ENCODE measurements around the gene TWNK.
A peak's percentile ranks its signal among the peaks of the same experiment; 100 is the strongest.

Gene TWNK

DNA sequence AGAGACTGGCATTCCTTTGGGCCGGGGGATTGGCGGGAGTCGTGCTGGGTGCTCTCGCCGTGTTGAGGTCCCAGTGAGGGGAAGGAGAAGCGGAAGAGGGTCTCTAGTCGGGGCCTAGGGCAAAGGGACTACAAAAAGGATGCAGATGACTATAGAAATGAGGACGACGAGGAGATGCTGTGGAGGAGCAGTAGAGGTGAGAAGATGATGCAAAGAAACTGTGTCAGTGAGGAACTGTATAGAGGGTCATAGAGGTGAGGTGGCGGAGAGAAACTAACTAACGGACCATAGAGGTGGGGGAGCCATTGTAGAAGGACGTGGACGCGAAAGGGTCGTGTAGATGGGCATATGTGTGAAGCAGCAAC lies 324 bp downstream of the TWNK start:
- Histone ChIP-seq H3K36me3 (ENCODE audit: control insufficient read depth, insufficient read depth, low read length) (no peaks in the 10 kb centered on the region), H3K4me1 (ENCODE audit: control insufficient read depth, insufficient read depth, low read length) (peaks cover 17% of the 10 kb centered on the region)

DNA sequence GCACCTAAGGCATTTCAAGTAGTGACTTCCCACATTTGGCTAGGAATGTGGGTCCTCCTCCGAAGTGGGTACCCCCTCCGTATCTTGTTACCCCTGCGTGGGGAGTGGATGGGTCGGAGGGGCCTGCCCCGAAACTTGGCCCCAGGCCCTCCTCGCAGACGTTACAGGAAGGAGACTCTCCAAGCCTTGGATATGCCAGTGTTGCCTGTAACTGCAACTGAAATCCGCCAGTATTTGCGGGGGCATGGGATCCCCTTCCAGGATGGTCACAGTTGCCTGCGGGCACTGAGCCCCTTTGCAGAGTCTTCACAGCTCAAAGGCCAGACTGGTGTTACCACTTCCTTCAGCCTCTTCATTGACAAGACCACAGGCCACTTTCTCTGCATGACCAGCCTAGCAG lies 823 bp downstream of the TWNK start:
- H3K4me3 ChIP-seq (ENCODE audit: low read length), result peak overlapping the region; percentile 100
- no peaks in the 10 kb centered on the region for H3K27me3 ChIP-seq (ENCODE audit: control insufficient read depth, insufficient read depth, low read length)
- H3K4me1 ChIP-seq (ENCODE audit: control insufficient read depth, insufficient read depth, low read length), result peaks cover 17% of the 10 kb centered on the region
- H3K9ac ChIP-seq (ENCODE audit: low read length), result no peak overlapping the region
- no peaks in the 10 kb centered on the region for H3K9me3 ChIP-seq (ENCODE audit: control insufficient read depth, low read length)
- H3K36me3 ChIP-seq (ENCODE audit: control insufficient read depth, insufficient read depth, low read length), result no peaks in the 10 kb centered on the region

More for the DNA sequence above, 324 bp downstream of the TWNK start:
- Histone ChIP-seq H3K9ac (ENCODE audit: low read length) (peak overlapping the region; percentile 77), H3K27me3 (ENCODE audit: control insufficient read depth, insufficient read depth, low read length) (no peaks in the 10 kb centered on the region), H3K4me3 (ENCODE audit: low read length) (peak overlapping the region; percentile 100), H3K9me3 (ENCODE audit: control insufficient read depth, low read length) (no peaks in the 10 kb centered on the region)

DNA sequence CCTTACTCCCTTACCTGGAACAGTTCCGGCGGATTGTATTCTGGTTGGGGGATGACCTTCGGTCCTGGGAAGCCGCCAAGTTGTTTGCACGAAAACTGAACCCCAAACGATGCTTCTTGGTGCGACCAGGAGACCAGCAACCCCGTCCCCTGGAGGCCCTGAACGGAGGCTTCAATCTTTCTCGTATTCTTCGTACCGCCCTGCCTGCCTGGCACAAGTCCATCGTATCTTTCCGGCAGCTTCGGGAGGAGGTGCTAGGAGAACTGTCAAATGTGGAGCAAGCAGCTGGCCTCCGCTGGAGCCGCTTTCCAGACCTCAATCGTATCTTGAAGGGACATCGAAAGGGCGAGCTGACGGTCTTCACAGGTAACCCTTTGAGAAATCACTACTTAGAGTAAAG lies 1.7 kb downstream of the TWNK start:
- Histone ChIP-seq H3K4me3 (ENCODE audit: low read length) (no peak overlapping the region), H3K4me1 (ENCODE audit: control insufficient read depth, insufficient read depth, low read length) (peaks cover 17% of the 10 kb centered on the region), H3K27me3 (ENCODE audit: control insufficient read depth, insufficient read depth, low read length) (no peaks in the 10 kb centered on the region), H3K9ac (ENCODE audit: low read length) (no peak overlapping the region), H3K36me3 (ENCODE audit: control insufficient read depth, insufficient read depth, low read length) (no peaks in the 10 kb centered on the region), H3K9me3 (ENCODE audit: control insufficient read depth, low read length) (no peaks in the 10 kb centered on the region)

DNA sequence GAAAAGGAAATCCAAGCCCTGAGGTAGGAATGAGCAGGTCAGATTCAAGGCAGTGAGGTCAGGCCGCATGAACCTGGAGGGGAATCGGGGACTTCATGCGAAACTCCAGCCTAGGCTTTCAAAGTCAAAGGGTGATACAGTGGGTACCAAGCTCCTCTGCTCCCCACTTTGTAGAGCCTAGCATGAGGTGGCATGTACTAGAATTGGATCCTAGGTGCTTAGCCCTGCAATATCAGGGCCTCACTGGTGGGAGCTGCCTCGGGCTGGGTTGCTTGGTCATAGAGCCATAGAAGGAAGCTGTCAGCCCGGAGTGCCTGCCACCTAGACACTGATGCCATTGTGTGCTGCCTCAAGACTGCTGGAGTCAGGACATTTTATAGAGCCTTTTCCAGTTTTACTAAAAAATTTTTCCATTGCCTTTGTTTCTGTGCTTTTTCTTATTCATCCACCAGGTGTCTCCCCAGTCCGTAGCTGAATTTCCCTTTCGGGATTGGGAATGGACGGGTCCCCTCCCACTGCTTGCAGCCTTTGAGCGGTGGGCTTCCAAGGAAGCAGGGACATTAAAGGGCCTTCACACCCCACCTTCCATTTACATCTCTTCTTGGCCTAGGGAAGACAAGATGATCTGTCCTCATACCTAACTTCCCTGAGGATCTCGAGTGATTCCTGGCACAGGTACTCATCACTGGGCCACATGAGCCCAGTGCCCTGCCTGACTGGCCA lies 6.8 kb downstream of the TWNK start:
- Histone ChIP-seq H3K36me3 (ENCODE audit: control insufficient read depth, insufficient read depth, low read length) (no peaks in the 10 kb centered on the region), H3K4me1 (ENCODE audit: control insufficient read depth, insufficient read depth, low read length) (peaks cover 21% of the 10 kb centered on the region), H3K4me3 (ENCODE audit: low read length) (no peak overlapping the region), H3K9me3 (ENCODE audit: control insufficient read depth, low read length) (no peaks in the 10 kb centered on the region), H3K9ac (ENCODE audit: low read length) (no peak overlapping the region), H3K27me3 (ENCODE audit: control insufficient read depth, insufficient read depth, low read length) (no peaks in the 10 kb centered on the region)

DNA sequence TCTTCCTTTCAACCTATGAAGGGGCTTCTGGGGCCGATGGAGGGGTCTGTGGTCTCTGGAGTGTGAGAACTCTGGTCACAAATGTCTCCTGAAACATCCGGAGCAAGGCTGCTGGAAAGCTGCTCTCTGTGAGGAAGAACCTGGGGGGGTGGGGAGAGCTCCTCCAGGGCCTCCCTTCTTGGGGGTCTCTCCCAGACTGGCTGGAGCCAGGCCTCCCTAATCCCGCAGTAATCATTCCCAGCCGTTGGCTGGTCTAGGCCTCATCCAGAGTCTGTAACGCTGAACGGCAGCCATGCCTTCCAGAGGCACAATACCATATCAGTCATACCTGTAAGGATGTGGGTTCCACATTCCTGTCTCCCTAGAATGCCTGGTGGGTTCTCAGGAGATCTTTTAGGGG lies 7.8 kb downstream of the TWNK start:
- Histone ChIP-seq H3K4me1 (ENCODE audit: control insufficient read depth, insufficient read depth, low read length) (peaks cover 25% of the 10 kb centered on the region), H3K4me3 (ENCODE audit: low read length) (no peak overlapping the region), H3K9me3 (ENCODE audit: control insufficient read depth, low read length) (no peaks in the 10 kb centered on the region), H3K9ac (ENCODE audit: low read length) (no peak overlapping the region), H3K27me3 (ENCODE audit: control insufficient read depth, insufficient read depth, low read length) (no peaks in the 10 kb centered on the region), H3K36me3 (ENCODE audit: control insufficient read depth, insufficient read depth, low read length) (no peaks in the 10 kb centered on the region)

DNA sequence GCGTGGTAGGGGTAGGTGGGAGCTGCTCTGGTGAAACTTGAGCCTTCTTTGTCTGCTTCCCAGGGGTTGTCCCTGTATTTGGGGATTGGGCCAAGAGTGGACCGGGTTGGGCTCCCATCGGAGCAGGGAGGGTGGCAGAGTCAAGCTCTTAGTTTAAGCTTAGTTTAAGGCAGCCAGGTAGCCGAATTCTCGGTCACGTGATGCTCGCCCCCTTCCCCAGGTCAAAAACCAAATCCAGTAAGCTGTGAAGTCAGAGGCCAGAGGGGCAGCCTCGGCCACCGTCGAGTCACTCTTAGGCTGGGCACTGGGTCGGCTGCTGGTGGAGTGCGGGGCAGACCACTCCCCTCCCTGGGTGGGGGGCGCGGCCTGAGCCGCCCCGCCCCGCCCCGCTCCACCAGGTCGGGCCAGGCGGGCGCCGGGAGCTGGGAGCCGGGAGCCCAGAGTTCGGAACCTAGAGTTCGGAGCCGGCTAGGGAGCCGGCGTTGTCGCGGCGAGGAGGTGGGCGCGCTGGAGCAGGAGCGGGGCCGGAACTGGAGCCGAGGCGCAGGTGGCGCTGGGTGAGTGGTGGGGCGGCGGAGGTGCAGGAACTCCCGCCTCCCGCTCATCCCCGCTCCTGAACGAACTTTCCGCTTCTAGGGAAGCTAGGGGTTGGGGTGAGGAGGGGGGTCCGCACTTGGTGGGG lies 9.5 kb downstream of the TWNK start:
- H3K36me3 ChIP-seq (ENCODE audit: control insufficient read depth, insufficient read depth, low read length), result no peaks in the 10 kb centered on the region
- peak overlapping the region; percentile 56 for H3K4me3 ChIP-seq (ENCODE audit: low read length)
- no peaks in the 10 kb centered on the region for H3K9me3 ChIP-seq (ENCODE audit: control insufficient read depth, low read length)
- H3K27me3 ChIP-seq (ENCODE audit: control insufficient read depth, insufficient read depth, low read length), result no peaks in the 10 kb centered on the region
- peaks cover 37% of the 10 kb centered on the region for H3K4me1 ChIP-seq (ENCODE audit: control insufficient read depth, insufficient read depth, low read length)
- H3K9ac ChIP-seq (ENCODE audit: low read length), result peak overlapping the region; percentile 87

DNA sequence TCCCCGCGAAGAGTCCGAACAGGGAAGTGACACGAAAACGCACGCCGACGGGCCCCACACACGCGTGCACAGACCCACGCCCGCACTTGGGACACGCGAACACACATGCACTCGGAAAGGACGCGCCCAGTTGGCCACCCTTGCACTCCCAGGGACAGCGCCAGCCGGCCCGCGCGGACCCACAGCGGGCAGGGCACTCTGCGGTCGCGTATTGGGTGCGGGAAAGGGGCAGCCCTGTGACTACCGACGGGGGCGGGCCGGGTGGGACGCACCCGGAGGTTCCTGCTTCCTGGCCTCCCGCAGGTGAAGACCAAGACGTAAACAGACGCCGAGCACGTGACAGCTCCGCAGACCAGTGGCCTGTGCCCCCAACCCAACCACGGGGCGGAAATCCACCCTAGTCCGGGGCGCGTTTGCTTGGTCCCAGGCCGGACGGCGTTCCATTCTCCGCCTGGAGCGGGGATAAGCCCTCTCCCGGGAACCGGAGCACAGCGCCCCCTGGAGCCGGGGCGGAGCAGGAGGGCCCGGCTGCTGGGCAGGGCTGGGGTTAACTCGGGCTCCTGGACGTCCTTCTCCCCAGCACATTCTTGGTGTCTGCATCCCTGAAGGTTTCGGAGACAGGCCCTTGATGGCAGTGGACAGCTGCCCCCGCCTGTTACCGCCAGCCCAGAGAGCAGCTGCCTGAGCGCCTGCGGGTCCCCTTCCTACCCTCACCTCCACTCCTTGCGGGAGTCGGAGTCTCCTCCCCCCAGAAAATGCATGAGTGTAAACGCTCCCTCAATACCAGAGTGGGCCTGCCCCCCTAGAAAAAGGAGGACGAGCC lies 10.2 kb downstream of the TWNK start:
- no peaks in the 10 kb centered on the region for H3K27me3 ChIP-seq (ENCODE audit: control insufficient read depth, insufficient read depth, low read length)
- H3K4me1 ChIP-seq (ENCODE audit: control insufficient read depth, insufficient read depth, low read length), result peaks cover 45% of the 10 kb centered on the region
- peak overlapping the region; percentile 87 for H3K9ac ChIP-seq (ENCODE audit: low read length)
- peak overlapping the region; percentile 56 for H3K4me3 ChIP-seq (ENCODE audit: low read length)
- H3K36me3 ChIP-seq (ENCODE audit: control insufficient read depth, insufficient read depth, low read length), result no peaks in the 10 kb centered on the region
- no peaks in the 10 kb centered on the region for H3K9me3 ChIP-seq (ENCODE audit: control insufficient read depth, low read length)

DNA sequence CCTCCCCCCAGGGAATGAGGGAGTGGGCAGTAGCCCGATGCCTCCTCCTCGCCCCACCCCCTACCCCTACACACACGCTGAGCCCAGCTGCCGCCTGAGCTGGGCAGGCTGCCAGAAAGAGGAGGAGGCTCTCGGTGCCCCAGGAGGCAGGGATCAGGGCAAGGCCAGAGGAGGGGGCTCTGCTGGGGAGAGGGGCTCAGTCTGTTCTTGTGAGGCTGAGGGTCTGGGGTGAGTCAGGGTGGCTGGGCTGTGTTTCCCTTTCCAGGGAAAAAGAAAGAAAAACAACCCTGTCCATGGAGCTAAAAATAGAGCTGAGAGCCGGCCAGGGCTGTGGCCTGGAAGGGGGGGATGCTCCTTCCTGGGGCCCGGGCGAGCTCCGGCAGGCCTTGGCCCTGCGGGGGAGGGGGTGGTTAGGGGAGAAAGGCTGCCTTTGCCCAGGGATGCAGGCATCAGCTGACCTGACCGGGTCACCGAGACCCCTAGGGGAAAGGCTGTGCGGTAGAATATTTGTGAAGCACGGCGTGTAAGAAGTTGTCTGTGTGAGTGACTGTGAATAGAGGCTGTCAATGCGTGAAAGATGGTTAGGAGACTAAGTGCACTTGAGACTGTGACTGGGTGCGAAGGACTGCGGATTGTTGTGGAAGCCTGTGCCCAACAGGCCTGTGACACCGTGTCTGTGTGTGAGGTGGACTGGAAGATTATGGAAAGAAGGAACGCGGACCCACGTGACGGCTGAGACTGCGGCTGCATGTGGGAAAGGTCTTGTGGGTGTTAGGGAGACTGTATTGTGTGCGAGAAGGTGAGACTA lies 11.0 kb downstream of the TWNK start:
- Histone ChIP-seq H3K36me3 (ENCODE audit: control insufficient read depth, insufficient read depth, low read length) (no peaks in the 10 kb centered on the region), H3K9me3 (ENCODE audit: control insufficient read depth, low read length) (no peaks in the 10 kb centered on the region), H3K27me3 (ENCODE audit: control insufficient read depth, insufficient read depth, low read length) (no peaks in the 10 kb centered on the region), H3K4me3 (ENCODE audit: low read length) (peak overlapping the region; percentile 56), H3K4me1 (ENCODE audit: control insufficient read depth, insufficient read depth, low read length) (peaks cover 45% of the 10 kb centered on the region), H3K9ac (ENCODE audit: low read length) (peak overlapping the region; percentile 87)

DNA sequence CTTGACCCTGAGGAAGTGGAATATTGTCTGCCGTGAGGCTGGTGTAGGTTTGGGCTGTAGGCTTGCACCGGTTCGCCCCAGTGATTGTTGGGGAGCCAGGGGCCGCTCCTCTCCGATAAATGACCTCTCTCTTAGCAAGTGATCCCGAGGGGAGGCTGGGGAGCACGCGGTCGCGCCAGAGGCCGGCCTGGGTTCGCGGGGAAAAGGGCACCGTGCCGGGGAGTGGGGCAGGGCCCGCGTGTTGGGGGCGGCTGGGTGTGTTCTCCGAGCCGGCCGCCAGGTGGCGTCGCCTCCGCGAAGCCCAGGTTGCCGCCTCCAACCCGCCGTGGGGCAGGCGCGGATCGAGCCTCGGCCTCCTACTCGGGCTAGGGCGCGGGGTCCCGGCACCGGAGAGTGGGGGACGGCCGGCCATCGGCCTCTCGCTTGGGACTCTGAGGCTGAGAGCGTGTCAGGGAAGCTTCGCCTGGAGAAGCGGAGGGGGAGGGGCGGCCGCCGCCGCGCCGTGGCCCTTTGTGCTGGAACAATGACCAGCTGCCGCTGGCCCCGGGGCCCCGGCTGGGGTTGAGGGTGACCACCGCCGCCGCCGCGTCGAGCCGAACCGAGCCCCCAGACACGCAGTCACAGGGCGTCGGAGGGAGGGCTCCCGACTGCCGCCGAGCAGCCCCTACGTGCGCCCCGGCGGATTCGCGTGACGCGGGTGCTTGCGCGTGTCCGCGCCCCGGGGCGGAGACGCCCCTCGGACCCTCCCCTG lies 11.8 kb downstream of the TWNK start:
- H3K36me3 ChIP-seq (ENCODE audit: control insufficient read depth, insufficient read depth, low read length), result no peaks in the 10 kb centered on the region
- H3K4me3 ChIP-seq (ENCODE audit: low read length), result peak overlapping the region; percentile 56
- no peaks in the 10 kb centered on the region for H3K9me3 ChIP-seq (ENCODE audit: control insufficient read depth, low read length)
- peaks cover 45% of the 10 kb centered on the region for H3K4me1 ChIP-seq (ENCODE audit: control insufficient read depth, insufficient read depth, low read length)
- no peaks in the 10 kb centered on the region for H3K27me3 ChIP-seq (ENCODE audit: control insufficient read depth, insufficient read depth, low read length)
- peak overlapping the region; percentile 87 for H3K9ac ChIP-seq (ENCODE audit: low read length)

DNA sequence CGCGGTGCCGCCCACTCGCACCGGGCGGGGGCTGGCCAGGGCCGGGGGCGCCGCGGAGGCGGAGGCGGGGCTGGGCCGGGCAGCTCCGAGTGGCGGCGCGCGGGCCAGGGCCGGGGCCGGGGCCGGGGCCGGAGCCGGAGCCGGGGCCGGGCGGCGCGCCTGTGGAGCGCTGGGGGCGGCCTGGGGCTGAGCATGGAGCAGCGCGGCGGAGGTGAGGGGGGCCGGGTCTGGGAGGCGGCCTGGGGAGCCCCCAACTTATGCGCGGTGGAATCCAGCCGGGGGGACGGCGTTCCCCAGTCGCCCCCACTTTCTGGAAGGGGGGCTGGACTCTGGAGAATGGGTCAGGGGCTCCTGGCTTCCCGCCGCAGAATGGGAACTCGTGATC lies 12.4 kb downstream of the TWNK start, which contains the start of gene LZTS2:
Gene LZTS2 (plus strand): TSS at position 67 of the 385 bp plus-strand sequence. CDS start 2,731 bp downstream, outside the sequence.
- peaks cover 45% of the 10 kb centered on the region for H3K4me1 ChIP-seq (ENCODE audit: control insufficient read depth, insufficient read depth, low read length)
- H3K36me3 ChIP-seq (ENCODE audit: control insufficient read depth, insufficient read depth, low read length), result no peaks in the 10 kb centered on the region
- H3K9me3 ChIP-seq (ENCODE audit: control insufficient read depth, low read length), result no peaks in the 10 kb centered on the region
- peak within 1 kb of the TSS; percentile 80 for H3K4me3 ChIP-seq (ENCODE audit: low read length)
- peak within 1 kb of the TSS; percentile 90 for H3K9ac ChIP-seq (ENCODE audit: low read length)
- H3K27me3 ChIP-seq (ENCODE audit: control insufficient read depth, insufficient read depth, low read length), result no peaks in the 10 kb centered on the region

Measured in mucosa of stomach (tissue), 1 donor.